GM03348 (cell line): ENCODE data around the gene PLA2G7.

Source experiments
- DNase-seq: peaks from one replicate; pipeline ENCODE4 v3.0.0; 2012; ENCODE audit warnings: low spot score

The PLA2G7 gene

DNA sequence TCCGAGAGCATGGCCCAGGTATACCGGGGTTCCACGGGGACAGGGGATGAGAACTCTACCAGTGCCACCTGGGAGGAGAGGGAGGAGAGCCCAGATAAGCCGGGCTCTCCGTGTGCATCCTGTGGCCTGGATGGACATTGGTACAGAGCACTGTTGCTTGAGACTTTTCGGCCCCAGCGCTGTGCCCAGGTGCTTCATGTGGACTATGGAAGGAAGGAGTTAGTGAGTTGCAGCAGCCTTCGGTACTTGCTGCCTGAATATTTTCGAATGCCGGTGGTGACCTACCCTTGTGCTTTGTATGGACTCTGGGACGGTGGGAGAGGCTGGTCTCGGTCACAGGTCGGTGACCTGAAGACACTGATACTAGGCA is 46.2 kb downstream of the PLA2G7 start:
- no peak for DNase-seq

DNA sequence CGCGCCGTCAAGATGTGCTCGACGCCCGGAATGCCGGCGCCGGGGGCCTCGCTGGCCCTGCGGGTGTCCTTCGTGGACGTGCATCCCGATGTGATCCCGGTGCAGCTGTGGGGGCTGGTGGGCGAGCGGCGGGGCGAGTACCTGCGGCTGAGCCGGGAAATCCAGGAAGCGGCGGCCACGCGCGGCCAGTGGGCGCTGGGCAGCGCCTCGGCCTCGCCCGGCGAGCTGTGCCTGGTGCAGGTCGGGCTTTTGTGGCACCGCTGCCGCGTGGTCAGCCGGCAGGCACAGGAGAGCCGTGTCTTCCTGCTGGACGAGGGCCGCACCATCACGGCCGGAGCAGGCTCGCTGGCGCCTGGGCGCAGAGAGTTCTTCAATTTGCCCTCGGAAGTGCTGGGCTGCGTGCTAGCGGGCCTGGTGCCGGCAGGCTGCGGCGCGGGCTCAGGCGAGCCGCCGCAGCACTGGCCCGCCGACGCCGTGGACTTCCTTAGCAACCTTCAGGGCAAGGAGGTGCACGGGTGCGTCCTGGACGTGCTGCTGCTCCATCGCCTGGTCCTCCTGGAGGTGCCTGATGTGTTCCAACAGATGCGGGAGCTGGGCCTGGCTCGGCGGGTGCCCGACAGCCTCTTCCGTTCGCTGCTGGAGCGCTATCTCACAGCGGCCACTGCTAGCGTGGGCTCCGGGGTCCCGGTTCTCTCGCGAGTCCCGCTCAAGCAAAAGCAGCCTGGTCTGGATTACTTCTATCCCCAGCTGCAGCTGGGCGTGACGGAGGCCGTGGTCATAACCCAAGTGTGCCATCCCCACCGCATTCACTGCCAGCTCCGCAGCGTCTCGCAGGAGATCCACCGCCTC is 46.8 kb downstream of the PLA2G7 start:
- DNase-seq = no peak

DNA sequence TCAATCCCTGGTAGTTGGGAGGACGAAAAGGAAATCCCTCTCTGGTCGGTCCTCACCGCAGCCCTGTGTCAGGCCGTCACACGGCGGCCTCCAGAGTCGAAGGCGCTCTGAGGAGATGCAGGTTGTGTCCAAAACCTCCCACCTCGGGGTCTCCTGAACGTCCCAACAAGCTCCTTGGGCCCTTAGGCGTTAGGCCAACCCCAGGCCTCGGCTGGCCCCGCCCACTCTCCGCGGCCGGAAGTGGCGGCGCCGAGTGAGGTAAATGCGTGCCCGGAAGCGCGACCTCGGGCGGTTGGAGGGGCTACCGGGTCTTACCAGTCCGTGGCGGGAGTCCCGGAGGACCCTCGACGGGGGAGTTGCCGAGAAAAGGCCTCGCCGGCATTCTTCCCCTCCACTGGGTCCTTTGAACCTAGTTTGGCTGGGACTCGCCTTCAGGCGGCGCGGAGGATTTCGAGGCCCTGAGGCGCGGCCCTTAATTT is 47.5 kb downstream of the PLA2G7 start, which contains the start of gene TDRD6:
Gene TDRD6 (plus strand): TSS at position 267 of the 479 bp plus-strand sequence. CDS start 244 bp downstream, outside the sequence.
- no peak for DNase-seq

DNA sequence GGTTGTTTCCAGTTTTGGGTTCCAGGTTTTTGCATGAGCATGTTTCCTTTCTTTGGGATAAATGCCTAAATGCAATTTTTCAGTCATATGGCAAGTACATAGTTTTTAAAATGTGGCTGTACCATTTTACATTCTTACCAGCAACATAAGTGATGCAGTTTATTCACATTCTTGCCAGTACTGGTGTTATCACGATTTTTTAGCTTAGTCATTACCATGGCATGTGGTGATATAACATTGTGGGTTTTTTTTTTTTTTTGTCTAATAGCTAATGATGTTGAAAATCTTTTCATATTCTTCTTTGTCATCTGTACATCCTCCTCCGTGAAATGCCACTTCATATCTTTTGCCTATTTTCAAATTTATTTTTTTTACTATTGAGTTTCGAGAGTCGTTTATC is 50.4 kb downstream of the PLA2G7 start:
- DNase-seq = peak; percentile 24

DNA sequence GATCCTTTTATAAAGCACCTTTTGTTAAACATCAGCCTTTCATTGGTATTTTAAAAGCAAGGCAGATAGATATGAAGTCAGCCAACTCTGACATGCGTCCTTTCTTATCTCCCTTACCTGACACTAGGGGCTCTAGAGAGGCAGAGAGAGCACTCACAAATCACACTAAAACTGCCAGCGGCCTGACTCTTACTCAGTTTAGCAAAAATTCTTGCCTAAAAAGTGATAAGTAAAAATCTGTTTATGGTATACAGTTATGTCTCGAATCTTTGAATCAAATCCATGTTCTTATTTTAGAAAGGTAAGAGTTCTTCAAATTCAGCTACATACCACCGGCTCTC is 57.9 kb downstream of the PLA2G7 start:
- DNase-seq = no peak

DNA sequence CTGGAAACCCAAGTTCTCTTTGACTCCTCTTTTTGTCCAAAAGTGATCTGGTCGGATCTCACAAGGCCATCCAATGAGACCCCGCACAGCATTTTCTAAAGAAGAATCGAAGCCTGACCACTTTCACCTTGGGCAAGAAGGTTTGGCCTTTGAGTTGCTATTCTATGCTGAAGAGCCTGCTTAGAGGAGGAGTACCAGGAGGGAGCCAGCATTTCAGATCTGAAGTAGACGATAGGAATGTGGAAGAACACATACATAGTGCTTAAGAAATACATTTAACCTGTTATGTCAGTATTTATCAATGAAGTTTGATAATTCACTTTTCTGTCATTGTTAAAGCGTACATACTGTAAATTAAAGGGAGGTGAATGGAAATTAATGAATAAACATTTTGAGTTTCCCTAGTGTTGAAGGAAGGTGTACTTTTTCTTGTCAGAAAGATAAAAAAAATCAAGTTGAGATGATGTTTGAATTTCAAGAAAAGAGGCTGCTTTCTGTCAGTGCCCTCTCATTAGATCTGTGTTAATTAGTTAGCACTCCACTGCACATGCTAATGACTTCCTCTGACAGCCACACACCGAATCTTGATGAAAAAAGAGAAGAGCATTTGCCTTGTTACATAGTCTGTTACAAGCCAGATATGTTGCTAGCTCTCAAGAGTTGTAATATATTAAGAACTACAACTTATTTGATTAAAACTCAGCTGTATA is 58.4 kb downstream of the PLA2G7 start:
- no peak for DNase-seq

DNA sequence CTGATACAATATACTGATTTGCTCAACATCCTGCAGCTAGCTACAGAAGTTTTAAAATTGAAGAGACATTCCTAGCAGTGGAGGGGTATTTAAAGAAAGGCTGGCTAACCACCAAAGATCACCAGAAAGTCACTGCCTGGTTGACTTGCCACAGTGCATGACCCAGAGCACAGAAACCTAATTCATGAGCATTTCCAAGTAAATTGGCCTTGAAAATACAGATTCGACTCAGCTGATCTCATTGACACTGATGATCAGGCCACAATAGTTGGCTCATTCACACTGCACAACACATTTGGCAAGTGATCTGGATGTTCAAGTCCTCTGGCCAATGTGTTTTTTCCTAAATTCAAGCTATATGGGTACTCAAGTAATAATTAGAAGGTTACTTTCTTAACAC is 60.8 kb downstream of the PLA2G7 start:
- DNase-seq = no peak

DNA sequence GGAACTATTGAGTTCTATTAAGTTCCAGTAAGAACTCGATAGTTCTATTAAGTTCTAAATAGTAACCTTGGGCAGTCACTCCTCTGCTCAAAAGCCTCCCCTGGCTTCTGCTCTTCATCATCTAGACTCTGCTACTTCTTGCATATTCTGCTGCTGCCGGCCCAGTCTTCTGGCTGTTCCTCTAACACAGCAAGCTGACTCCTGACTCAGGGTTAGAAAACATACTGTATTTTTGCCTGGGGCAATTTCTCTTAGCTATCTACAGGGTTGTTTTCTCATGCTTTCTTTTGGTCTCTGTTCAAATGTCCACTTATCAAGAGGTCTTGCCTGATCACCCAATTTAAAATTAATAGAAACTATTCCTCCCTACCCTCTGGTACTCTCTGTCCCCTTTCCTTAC is 67.8 kb downstream of the PLA2G7 start:
- DNase-seq = no peak

DNA sequence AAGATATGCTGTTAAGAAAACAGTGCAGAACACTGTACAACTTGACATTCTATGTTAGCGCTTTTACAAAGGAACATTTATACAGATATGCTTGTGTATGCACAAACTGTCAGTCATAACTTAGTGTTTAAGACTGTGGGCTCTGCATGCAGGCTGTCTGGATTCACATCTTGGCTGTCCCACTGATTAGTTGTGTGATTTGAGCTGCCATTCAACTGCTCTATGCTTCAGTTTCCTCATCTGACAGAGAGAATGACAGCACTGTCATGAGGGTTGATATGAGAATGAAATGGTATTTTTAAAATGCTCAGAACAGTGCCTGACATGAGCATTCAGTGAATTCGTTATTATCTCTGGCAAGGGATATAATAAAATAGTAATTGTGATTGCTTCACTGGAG is 73.7 kb downstream of the PLA2G7 start:
- DNase-seq = no peak

DNA sequence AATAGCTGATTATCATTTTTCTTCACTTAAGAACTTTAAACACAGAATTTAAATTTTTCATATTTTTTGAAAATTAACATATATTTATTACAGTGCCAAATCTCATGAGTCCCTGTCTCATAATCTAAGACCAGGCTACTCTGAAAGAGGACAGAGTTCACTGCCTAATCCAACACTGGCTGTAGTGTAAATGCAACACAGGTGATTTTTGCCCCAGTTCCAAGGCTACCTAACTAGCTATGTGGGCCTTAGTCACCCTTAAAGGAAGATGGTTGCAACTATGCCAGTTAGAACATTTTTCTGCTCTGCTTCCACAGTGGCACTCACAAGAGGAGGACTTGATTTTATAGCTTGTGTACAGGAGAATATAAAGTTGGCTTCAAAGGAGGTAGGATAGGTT is 77.5 kb downstream of the PLA2G7 start:
- no peak for DNase-seq

DNA sequence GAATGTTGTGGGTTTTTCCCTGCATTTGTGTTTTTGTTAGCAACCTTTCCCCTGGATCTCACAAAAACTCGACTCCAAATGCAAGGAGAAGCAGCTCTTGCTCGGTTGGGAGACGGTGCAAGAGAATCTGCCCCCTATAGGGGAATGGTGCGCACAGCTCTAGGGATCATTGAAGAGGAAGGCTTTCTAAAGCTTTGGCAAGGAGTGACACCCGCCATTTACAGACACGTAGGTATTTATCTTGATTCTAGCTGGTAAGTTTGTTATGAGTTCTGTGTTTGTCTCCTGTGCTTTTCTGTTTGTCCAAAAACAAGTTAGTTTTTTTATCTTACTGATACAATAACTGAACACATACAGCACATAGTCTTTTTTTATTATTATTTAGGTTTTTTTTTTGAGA is 79.4 kb downstream of the PLA2G7 start:
- DNase-seq = peak; percentile 15
